GM21825 (cell line): ENCODE results near the gene KCNMA1.

Source experiments
- ATAC-seq: cut with Tn5 transposase; IDR thresholded peaks from one replicate; pipeline ENCODE4 v1.9.1; 2021; ENCODE audit warnings: mild to moderate bottlenecking, moderate library complexity; ENCODE audit not compliant: unreplicated experiment

KCNMA1 gene

DNA sequence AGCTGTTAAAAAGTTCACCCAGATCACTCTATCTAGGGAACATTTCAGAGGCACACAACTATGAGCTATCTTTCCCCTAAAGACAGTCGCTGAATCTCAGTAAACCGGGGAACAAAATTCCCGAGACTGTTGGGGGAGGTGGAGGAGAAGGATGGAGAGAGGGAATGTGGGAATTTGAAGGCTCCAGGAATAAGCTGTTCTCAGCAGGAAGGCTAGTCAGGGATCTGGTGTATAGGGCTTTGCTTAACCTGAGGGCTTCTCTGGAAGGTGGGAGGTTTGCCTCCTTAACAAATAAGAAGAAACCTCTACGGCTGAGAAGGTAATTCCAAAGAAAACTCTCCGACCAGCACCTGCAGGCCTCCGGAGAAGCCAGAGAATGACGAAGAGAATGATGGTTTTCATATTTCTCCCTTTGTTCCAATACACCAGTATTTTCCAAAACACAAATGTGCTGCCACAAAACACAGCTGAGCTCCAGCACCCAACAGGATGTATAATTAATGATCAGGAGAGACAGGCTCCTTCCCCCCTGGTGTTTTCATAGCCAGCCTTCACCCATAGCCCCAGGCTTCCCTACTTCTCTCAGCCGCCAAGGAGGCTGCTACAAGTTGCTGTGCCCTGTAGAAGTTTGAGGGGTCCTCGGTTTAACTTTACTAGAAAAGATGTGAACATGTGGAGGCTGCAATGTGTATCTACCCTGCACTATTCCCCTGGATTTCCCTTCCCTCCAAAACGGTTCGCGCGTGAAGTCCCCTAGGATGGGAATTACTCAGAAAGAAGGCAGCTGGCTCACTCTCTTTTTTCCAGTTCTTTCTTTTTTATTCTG is 2.0 kb downstream of the KCNMA1 start:
- no peak for ATAC-seq

DNA sequence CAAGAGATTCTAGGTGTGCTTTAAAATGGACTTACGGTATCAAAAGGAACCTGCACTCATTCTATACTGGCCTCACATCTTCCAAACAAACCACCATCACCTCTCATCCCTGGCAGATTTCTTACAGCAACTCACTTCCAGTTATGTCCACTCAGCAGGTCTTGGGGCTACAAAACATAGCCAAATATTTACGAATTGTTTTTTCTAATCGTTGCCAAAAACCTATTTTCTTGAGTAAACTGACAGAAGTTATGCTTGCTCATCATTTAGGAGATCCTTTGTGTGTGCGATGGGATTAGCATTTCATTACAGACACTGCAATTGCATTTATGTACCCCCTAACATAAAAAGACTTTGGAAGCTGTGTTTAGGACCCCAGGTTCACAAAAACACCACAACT is 2.7 kb downstream of the KCNMA1 start:
- ATAC-seq, result no peak

DNA sequence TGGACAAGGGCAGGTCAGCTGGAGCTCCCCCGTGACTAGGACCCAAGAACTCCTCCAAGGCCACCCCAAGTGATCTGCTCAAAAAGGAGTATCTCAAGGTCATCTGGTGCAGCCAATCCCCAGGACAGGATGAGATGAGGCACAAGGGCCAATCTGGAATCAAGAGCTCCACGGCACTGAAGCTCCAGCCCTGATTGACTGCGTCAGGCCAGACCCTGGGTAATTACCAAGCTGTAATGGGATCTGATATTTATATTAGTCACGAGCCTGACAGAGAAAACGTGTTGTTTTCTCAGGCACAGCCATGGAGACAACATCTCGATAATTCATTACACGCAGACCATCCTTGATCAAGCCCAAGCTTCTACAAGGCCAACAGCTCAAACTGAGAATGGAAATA is 4.2 kb downstream of the KCNMA1 start:
- no peak for ATAC-seq

DNA sequence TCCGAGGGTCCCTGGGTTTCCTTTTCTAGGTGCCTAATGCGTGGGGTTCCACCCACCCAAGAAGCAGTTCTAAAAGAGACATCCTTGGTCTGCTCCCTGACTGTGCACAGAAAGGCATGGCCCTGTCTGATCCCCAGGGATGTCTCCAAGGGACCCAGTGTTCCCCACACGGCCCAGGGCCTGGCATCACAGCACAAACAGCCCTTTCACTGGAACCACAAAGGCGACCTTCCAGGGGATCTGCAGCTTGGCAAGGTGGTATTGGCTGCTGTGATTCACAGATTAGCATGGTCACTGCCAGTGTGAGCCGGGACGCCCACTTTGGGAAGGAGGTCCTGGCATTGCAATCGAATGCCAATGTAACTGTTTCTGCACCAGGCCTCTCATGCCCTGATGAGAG is 6.4 kb downstream of the KCNMA1 start:
- ATAC-seq, result no peak

DNA sequence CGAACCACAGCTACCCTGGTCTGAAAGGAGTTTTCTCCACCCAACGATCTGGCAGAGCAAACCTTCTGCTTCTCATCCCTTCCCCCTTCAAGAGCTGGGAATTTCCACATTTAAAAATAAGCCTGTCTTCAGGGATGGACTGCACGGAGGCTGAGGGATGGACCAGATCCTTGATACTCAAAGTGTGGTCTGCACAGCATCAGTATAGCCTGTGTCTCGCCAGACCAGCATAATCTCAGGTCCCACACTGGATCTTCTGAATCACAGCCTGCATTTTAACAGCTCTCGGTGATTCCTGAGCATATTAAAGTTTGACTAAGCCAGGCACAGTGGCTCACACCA is 7.1 kb downstream of the KCNMA1 start:
- no peak for ATAC-seq

DNA sequence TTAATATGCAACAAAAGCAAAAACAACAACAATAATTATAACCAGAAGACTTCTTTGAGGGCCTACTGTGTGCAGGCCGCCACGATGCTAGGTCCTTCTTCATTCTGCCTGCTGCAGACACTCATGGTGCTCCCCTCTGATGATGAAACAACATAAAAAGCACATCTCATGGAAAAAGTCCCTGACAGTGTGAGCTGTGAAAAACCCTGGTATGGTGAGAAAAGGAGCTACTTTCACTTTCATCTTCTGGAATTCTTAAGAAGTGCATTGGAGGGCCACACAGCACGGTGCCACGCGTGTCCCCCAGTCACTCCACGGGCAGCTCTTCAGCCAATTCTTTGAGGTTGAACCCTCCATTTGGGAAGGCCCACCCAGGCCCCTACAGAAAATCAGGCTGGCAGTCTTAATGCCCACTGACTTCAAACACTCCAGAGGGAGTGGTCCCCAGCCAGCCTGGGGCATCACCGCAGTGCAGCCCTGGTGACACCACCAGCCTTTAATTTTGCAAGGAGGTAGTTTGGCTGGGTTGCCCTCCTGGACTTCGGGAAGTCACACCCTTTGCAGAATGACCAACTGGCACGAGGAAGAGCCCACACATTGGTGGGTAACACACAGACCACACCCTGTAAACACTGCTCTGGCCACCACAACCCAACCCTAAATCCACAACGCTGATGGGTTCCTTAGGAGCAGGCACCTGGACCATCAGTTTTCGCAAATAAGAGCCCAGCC is 7.7 kb downstream of the KCNMA1 start:
- no peak for ATAC-seq

DNA sequence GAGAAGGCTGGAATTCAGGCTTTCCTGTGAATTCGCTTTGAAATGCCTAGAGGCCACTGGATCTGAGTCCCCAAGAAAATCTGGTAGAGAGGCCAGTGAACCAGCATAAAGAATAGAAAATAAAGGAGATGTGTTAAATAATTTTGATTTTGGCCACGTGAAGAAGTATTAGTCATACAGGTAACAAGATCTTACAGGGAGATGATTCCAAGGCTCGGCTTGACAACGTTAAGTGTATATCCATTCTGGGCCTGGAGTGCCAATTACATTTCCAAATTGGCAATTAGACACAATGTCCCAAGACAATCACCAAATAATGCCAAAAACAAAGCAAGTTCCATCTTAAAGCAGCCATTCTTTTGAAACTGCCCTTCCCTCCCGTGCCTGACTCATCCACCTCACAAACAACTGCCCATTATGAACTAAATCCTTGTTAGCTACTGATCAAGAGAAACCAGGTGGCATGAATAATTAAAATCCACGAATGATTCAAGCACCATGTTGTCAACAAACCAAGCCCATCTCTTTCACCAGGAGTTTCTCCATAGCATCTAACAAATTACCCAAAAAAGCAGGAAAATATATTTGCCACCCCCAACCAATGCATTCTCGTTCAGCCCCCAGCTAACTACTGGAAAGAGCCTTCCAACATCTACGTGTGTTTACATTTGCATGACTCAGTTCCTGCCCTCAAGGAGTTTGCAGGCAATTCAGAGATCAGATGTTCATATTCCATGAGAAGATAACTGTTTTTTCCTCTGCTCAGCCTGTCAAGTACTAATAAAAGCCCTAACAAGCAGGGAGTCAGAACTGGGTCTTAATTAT is 8.5 kb downstream of the KCNMA1 start:
- no peak for ATAC-seq

DNA sequence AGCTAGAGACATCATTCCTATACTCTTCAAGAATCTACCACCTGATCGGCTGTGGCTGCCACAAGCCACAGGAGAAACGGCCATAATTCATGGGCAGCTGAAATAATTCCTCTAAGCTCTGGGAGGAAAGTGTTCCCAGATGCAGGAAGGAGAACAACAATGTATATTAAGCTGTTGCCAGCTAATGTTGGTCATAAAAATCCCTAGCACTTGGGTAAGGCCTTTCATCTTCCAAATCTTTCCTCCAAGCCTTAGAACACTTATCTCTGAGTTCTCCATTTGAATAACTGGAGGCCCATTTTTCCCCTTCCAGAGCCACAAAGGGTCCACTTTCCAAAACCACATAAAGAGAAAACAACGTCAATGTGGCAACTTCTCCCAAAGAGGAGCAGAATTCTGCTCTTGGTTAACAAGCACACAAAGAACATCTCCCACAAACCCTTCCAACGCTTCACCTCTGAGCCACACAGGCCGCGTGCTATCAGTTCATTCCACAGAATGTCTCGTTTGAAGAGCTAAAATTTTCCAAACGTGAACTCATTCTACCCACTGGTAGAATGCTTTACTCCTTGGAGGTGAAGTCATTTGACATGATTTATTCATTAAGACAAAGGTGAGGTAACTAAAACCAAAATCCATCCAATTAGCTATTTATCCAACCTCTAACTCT is 11.2 kb downstream of the KCNMA1 start:
- ATAC-seq, result no peak

DNA sequence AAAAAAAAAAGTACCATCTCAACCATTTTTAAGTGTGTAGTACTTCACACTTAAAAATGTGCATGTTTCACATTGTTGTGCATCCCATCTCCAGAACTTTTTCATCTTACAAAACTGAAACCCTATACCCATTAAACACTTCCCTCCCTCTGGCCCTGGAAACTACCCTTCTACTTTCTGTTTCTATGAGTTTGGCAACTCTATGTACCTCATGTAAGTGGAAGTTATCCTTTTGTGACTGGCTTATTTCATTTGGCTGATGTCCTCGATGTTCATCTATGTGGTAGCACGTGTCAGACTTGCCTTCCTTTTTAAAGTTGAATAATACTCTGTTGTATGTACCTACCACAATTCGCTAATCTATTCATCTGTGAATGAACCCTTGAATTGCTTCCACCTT is 12.2 kb downstream of the KCNMA1 start:
- ATAC-seq, result no peak

DNA sequence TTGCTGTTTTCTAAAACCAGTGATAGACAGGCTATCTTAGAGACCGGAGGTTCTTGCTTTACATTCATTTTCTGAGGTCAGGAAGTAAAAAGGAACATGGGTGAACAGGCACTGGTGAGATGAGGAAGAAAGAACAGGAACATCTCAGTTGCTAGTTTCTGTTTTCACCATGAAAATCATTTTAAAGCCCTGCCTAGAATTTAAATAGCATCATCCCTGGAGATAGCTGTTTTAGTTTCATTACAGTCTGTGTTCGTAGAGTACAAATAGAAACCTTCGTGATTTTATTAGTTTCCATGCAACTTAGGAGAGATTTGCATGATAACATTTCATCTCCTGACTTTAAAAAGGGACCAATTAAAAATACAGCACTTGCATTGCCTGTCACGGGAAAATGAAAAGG is 14.7 kb downstream of the KCNMA1 start:
- peak; percentile 76 for ATAC-seq

DNA sequence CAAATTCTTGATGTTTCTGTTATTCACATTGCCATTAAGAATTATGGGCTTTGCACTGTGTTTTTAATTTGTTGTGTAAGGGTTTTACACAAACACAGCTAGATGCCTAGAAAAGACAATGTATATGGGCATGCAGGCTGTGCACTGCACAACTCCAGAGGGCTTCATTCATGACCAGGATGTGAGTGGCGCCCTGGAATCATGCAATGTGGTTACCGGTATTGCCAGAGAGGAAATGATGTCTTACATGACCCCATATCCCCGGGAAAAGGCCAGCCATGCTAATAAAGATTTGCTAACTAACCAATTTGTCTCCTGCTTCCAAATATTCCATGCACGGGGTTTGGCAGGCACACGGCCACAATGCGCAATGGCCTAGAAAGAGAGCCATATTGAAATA is 16.9 kb downstream of the KCNMA1 start:
- no peak for ATAC-seq

DNA sequence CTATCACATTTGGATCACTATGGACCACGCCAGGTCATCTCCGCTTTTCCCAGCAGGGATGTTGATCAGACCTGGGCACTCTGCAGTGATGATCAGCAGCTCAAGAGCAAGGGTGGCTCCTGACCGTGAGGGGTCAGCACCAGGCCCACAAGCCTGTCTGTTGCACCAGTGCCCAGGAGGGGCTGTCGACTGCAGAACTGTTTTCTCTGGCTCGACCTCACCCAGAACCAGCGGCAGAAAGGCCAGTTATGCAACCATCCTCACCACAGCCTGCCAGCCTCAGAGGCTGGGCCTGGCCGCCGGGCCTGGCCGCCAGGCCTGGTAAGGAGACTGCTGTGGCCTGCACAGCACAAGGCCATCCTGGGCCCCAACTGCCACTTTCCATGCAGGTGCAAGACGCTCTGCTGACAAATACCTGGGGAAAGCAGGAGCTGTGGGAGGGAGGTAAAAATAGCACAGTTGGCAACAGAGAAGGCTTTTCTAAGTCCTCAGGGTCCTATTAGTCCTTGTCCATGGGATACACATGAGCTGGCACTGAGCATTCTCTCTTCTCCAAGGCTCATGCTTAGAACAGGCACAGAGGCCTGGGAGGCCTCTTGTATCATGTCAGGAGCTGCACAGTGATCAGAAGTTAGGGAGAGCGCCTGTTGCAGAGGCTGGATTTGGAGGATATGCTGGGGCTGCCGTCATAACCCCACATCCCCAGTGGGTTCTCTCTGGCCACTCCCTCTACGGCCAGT is 17.5 kb downstream of the KCNMA1 start:
- ATAC-seq, result no peak

DNA sequence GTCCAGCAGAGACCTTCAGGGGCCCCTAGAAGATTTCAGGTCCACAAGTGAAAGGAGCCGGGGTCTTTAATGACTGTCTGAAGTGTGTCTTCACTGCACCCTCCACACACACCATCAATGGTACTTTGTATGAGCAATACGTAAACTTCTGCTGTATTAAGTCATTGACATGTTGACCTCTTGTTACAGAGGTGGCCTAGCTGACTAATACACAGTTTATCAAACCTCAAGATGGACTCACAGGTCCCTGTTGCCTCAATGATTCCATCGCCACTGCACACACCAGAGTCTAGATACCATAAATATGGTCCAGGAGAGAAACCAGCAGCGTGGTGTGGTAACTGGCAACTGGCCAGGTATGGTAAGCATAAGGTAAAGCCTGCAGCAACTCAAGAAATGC is 19.5 kb downstream of the KCNMA1 start:
- no peak for ATAC-seq

DNA sequence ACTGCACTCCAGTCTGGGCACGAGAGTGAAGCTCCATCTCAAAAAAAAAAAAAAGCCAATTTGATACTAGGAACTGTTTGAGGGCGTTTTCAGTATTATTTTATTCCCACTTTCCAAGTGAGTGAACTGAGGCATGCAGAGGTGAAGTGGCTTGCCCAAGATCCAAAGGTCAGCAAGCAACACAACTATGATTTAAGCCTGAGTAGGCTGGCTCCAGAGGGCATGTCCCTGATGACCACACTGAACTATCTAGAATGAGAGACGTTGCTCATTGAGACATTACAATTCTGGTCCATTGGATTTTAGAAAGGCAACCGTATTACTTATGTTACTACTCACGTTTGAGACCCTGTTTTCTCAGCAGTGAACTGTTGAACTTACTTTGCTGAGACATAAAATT is 20.8 kb downstream of the KCNMA1 start:
- no peak for ATAC-seq

DNA sequence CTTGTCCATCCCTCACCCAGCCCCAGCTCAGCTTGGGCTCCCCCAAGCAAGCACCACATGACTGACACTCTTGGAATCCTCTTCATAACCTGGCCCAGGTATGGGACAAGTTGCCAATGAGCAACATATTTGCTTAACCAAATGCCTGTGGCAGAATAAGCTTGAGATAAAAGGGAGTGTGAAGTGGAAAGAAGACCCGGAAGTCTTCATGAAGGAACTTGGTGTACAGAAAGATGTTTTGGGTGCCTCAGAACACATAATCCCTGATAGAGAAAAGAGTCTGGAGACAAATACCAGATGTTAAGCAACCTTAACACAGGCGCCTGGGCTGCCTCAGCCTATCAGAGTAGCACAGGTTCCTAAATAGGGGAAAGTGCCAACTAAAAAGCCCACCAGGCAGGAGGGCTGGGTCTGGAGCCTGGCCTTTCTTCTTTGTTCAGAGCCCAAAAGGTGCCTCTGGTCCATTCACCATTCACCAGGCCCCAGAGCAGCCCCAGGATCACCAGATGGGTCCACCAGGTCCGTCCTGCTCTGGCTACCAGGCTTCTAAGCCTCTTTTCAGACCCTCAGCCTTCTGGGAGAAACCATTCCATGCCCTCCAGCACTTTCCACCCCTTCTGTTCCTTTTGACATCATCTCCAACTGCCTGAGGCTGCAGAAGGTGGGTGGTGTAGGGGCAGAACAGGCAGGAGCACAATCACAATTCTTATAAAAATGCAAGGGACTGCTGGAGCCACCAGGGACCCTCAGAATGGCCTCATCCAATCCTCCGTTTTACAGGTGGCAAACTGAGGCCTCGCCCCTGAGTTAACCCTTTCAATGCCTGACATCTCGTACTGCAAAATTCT is 22.6 kb downstream of the KCNMA1 start:
- no peak for ATAC-seq

DNA sequence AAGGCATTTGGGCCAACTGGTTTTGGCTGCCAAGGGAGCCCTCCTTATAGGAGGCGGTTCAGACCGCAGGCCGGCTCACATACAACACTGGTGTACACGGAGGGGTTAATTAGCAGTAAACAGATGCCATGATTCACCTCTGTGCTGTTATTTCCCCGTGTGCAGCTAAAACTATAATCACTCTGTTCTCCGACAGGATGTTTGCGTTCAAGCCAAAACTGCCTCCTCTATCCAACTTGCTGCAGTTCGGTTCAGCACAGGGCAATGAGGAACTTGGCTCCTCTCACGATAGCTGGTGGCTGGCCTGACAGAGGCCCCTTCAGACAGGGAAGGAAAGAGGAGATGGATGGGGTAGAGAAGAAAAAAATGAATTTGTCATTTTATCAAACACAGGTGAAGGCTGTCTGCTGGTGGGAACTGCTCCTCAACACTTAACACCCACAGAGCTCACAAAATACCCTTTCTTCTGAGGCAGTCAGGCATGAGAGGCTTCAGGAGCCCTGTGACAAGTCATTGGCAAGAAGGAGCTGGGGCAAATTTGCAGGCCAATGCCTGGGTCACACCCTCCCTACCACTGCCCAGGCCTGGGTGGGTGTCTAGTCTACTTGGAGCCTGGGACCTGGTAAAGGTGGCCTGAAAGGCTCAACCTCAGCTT is 24.0 kb downstream of the KCNMA1 start:
- ATAC-seq, result no peak

DNA sequence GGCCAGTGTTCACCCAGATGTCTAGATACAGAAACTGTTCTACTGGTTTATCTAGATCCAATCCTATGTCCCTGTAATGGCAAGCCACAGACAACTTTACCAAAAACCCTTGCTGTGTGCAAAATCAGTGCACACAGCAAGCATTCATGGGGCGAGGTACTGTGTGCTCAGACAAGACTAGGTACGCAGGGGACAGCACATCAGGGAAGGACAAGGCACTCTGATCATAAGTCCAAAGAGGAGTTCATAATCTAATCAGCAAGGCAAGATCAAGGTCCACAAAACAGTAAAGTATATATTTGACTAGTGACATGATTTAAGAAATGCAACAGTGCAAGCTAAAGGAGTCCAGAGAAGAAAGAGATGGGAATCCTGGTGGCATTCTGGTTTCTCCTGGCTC is 25.9 kb downstream of the KCNMA1 start:
- ATAC-seq, result no peak

DNA sequence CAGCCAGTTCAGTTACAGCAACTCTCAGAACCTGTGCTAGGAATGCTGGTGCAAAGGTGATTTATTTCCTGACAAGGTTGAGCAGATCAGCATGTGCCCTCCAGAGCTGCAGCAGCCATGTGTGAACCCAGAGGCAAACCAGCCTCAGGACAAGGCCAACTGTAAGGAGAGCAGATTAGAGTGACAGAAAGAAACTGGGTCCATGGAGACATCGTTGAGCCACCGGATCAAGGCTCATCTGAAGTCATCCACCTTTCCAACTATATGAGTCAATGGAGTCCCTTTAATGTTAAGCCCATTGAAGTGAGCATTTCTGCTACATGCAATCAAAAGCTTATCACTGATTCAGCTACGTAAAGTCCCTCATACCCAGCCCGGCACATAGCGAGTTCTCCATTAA is 26.4 kb downstream of the KCNMA1 start:
- ATAC-seq, result no peak

DNA sequence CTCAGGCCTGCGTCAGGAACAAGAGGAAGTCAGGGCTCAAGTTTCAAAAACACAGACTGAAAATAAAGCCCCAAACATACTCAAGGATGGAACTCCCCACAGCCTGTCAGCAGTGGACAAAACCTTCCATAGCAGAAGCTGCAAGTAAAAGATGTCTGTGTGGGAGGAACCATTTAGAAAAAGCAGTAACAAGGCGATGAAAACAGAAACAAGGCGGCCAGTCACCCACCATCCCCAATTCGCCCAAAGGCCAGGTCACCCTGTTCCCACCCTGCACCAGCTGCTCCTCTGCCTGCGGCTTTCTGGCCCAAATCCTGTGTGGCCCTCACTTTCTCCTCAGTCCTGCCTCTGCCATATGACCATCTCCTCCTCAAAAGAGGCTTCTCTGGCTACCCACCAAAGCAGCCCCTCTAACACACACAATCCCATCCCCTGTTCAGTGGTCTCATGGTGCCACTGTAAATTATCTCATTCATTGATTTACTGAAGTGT is 27.8 kb downstream of the KCNMA1 start:
- no peak for ATAC-seq
